Hepatocyte (in vitro differentiated cells): Measurements from ENCODE around the gene GCLC.

Experiments used
- CTCF ChIP-seq: fragments of 200-600 bp; sonication (generic); IDR thresholded peaks from 2 replicates; pipeline ENCODE4 v1.5.1; 2016; ENCODE audit warnings: antibody characterized with exemption, mild to moderate bottlenecking; ENCODE audit not compliant: poor library complexity
- EZH2 ChIP-seq: fragments of 200-600 bp; sonication (generic); IDR thresholded peaks from 2 replicates; pipeline ENCODE4 v1.6.1; 2016; ENCODE audit warnings: antibody characterized with exemption, mild to moderate bottlenecking, borderline replicate concordance

- TF ChIP-seq CTCF (no peak), EZH2 (no peak)
These were observed 26.0 kb downstream of the GCLC start for GRCh38 chr6:53518862-53519261.
